Loucy (cell line): ENCODE data around the gene DCTN2.

ENCODE experiments used
- H2AFZ ChIP-seq: fragments of 200-600 bp; sonication (generic); 2 replicates; pipeline ENCODE4 v1.6.0; 2016; ENCODE audit warnings: antibody characterized with exemption, mild to moderate bottlenecking, low read length, moderate library complexity
- H3F3A ChIP-seq: fragments of 200-600 bp; 2 replicates; pipeline ENCODE4 v1.6.0; 2016; ENCODE audit warnings: antibody characterized with exemption, low read depth, mild to moderate bottlenecking
- H3K27me3 ChIP-seq: fragments of 200-600 bp; sonication (generic); 2 replicates; pipeline ENCODE4 v1.6.1; 2014; ENCODE audit warnings: low read length, mild to moderate bottlenecking; ENCODE audit not compliant: insufficient read depth, poor library complexity, severe bottlenecking
- H3K36me3 ChIP-seq: fragments of 200-600 bp; sonication (generic); 2 replicates; pipeline ENCODE4 v1.6.1; 2016; ENCODE audit warnings: low read length; ENCODE audit not compliant: insufficient read depth
- H3K4me1 ChIP-seq: fragments of 200-600 bp; sonication (generic); 2 replicates; pipeline ENCODE4 v1.5.1; 2014; ENCODE audit warnings: low read length, mild to moderate bottlenecking; ENCODE audit not compliant: insufficient read depth, poor library complexity, severe bottlenecking
- H3K4me2 ChIP-seq: fragments of 200-600 bp; sonication (generic); 2 replicates; pipeline ENCODE4 v1.6.0; 2014; ENCODE audit warnings: antibody characterized with exemption, low read length, low read depth, mild to moderate bottlenecking; ENCODE audit not compliant: poor library complexity, severe bottlenecking
- H3K4me3 ChIP-seq: fragments of 200-600 bp; sonication (generic); 2 replicates; pipeline ENCODE4 v1.5.1; 2014; ENCODE audit warnings: low read length, mild to moderate bottlenecking, mixed read lengths; ENCODE audit not compliant: poor library complexity, severe bottlenecking
- H3K79me2 ChIP-seq: fragments of 200-600 bp; sonication (generic); 2 replicates; pipeline ENCODE4 v1.6.1; 2014; ENCODE audit warnings: low read length; ENCODE audit not compliant: insufficient read depth
- H3K9ac ChIP-seq: fragments of 200-600 bp; sonication (generic); 2 replicates; pipeline ENCODE4 v1.6.0; 2014; ENCODE audit warnings: mild to moderate bottlenecking, low read depth, low read length, moderate library complexity; ENCODE audit not compliant: poor library complexity, severe bottlenecking
- H3K9me2 ChIP-seq: fragments of 200-600 bp; sonication (generic); replicated peaks from 2 replicates; pipeline ENCODE4 v1.6.1; 2016; ENCODE audit warnings: low read depth, low read length, mixed read lengths
- H3K9me3 ChIP-seq: fragments of 200-600 bp; sonication (generic); 2 replicates; pipeline ENCODE4 v1.6.1; 2014; ENCODE audit warnings: mild to moderate bottlenecking, antibody characterized with exemption, low read length, low read depth; ENCODE audit not compliant: insufficient read depth
- H4K20me1 ChIP-seq: fragments of 200-600 bp; sonication (generic); 2 replicates; pipeline ENCODE4 v1.6.0; 2014; ENCODE audit warnings: antibody characterized with exemption, low read length, mild to moderate bottlenecking; ENCODE audit not compliant: insufficient read depth, poor library complexity, severe bottlenecking
- CTCF ChIP-seq: fragments of 200-600 bp; sonication (generic); conservative IDR thresholded peaks from 2 replicates; pipeline ENCODE4 v1.5.1; 2014; ENCODE audit warnings: mild to moderate bottlenecking, antibody characterized with exemption, low read length
- EZH2phosphoT487 ChIP-seq: fragments of 200-600 bp; IDR thresholded peaks from 2 replicates; pipeline ENCODE4 v1.6.1; 2018; ENCODE audit warnings: antibody characterized with exemption, mild to moderate bottlenecking, moderate library complexity, borderline replicate concordance

DCTN2 gene

GRCh38 chr12:57524814-57525614, 22.0 kb downstream of the DCTN2 start:
- Histone ChIP-seq H3K4me3 (peak overlapping the region; percentile 94), H3K4me1 (peaks cover 39% of the 10 kb centered on the region), H3K4me2 (peak overlapping the region; percentile 92), H3K9me2 (no peaks in the 10 kb centered on the region), H3K9me3 (no peaks in the 10 kb centered on the region), H3K9ac (peak overlapping the region; percentile 92), H2AFZ (no peak overlapping the region), H3K36me3 (peaks cover 22% of the 10 kb centered on the region; the same call in 1 of the 2 replicates), H3F3A (peaks cover 15% of the 10 kb centered on the region), H3K27me3 (no peaks in the 10 kb centered on the region), H4K20me1 (peaks cover 33% of the 10 kb centered on the region), H3K79me2 (peaks cover 47% of the 10 kb centered on the region)
- TF ChIP-seq CTCF (no peak), EZH2phosphoT487 (no peak)

- TF ChIP-seq EZH2phosphoT487 (no peak), CTCF (no peak)
- H3K79me2 ChIP-seq: peaks cover 58% of the 10 kb centered on the region
- no peaks in the 10 kb centered on the region for H3K9me2 ChIP-seq
- peaks cover 44% of the 10 kb centered on the region for H3K4me1 ChIP-seq
- peaks cover 13% of the 10 kb centered on the region; the same call in 1 of the 2 replicates for H3K36me3 ChIP-seq
- H4K20me1 ChIP-seq: peaks cover 43% of the 10 kb centered on the region
- H3K4me3 ChIP-seq: peak overlapping the region; percentile 94
- H3F3A ChIP-seq: peaks cover 15% of the 10 kb centered on the region
- no peaks in the 10 kb centered on the region for H3K9me3 ChIP-seq
- H3K27me3 ChIP-seq: no peaks in the 10 kb centered on the region
- peak overlapping the region; percentile 92 for H3K9ac ChIP-seq
- peak overlapping the region; percentile 92 for H3K4me2 ChIP-seq
- no peak overlapping the region for H2AFZ ChIP-seq
These were observed 23.0 kb downstream of the DCTN2 start for GRCh38 chr12:57523706-57524614.

- Histone ChIP-seq H3F3A (peaks cover 15% of the 10 kb centered on the region), H3K4me1 (peaks cover 52% of the 10 kb centered on the region), H3K27me3 (no peaks in the 10 kb centered on the region), H3K79me2 (peaks cover 66% of the 10 kb centered on the region), H2AFZ (no peak overlapping the region), H3K9me3 (no peaks in the 10 kb centered on the region), H4K20me1 (peaks cover 52% of the 10 kb centered on the region), H3K4me3 (peak overlapping the region; percentile 94), H3K9me2 (no peaks in the 10 kb centered on the region), H3K36me3 (peaks cover 15% of the 10 kb centered on the region; the same call in 1 of the 2 replicates), H3K4me2 (peak overlapping the region; percentile 92), H3K9ac (peak overlapping the region; percentile 92)
- TF ChIP-seq CTCF (0 out of 2 replicates have a peak, but pooled peaks have one; percentile 14), EZH2phosphoT487 (no peak)
These were observed 23.9 kb downstream of the DCTN2 start for GRCh38 chr12:57522887-57523705.
